CD14-positive monocyte (primary cell): ENCODE data around the gene MEIOSIN. TPM values are rescaled to one million over a fixed set of nuclear protein-coding genes. Genes with fewer than 3 reads are reported as not detected.
A peak's percentile ranks its signal among the peaks of the same experiment; 100 is the strongest.

ENCODE experiments used
- DNase-seq, 3 donors: peaks; one replicate each; pipeline ENCODE4 v3.0.0-alpha.2; 2011 to 2022
- H2AFZ ChIP-seq: 2 replicates; pipeline ENCODE4 v1.6.0; 2012; ENCODE audit warnings: mild to moderate bottlenecking, low read depth, low read length, inconsistent platforms; ENCODE audit not compliant: insufficient read depth, poor library complexity, severe bottlenecking
- H3K27ac ChIP-seq, 2 donors: 1 replicate in 1 of 2; 2 replicates in 1 of 2; pipeline ENCODE4 v1.5.1; 2012 to 2013; ENCODE audit warnings: low read length in 2 of 2, control low read depth in 1 of 2, inconsistent platforms in 1 of 2, low read depth in 1 of 2, mild to moderate bottlenecking in 1 of 2
- H3K27me3 ChIP-seq, 2 donors: one replicate each; pipeline versions ENCODE4 v1.6.0 to v1.6.1; 2011 to 2013; ENCODE audit warnings: low read length in 2 of 2; ENCODE audit not compliant: control insufficient read depth in 2 of 2, insufficient read depth in 2 of 2
- H3K36me3 ChIP-seq, 2 donors: replicated peaks in 1 of 2; 1 replicate in 1 of 2; 2 replicates in 1 of 2; pipeline versions ENCODE4 v1.5.1 to v1.6.1; 2012 to 2013; ENCODE audit warnings: low read length in 2 of 2, control low read depth in 1 of 2, inconsistent platforms in 1 of 2, mild to moderate bottlenecking in 1 of 2; ENCODE audit not compliant: insufficient read depth in 2 of 2, control insufficient read depth in 1 of 2
- H3K4me1 ChIP-seq, 2 donors: 1 replicate in 1 of 2; 2 replicates in 1 of 2; pipeline versions ENCODE4 v1.5.1 to v1.6.1; 2012 to 2013; ENCODE audit warnings: low read length in 2 of 2, control low read depth in 1 of 2, inconsistent platforms in 1 of 2, mild to moderate bottlenecking in 1 of 2, moderate library complexity in 1 of 2; ENCODE audit not compliant: insufficient read depth in 2 of 2, control insufficient read depth in 1 of 2
- H3K4me2 ChIP-seq: replicated peaks from 2 replicates; pipeline ENCODE3; 2012; ENCODE audit warnings: low read length, moderate library complexity, mild to moderate bottlenecking; ENCODE audit not compliant: poor library complexity, severe bottlenecking; ENCODE audit errors: extremely low read depth
- H3K4me3 ChIP-seq, 3 experiments: fragments of 200-600 bp in 1 of 3; sonication (generic) in 1 of 3; replicated peaks in 1 of 3; 1 replicate in 2 of 3; 2 replicates in 1 of 3; pipeline ENCODE4 v1.5.1; 2011 to 2013; ENCODE audit warnings: low read length in 3 of 3, mild to moderate bottlenecking in 3 of 3, control low read depth in 2 of 3, low read depth in 2 of 3, inconsistent platforms in 1 of 3, moderate library complexity in 1 of 3
- H3K79me2 ChIP-seq: 2 replicates; pipeline ENCODE4 v1.6.0; 2012; ENCODE audit warnings: mild to moderate bottlenecking, control low read depth, inconsistent platforms, low read length, moderate library complexity; ENCODE audit not compliant: insufficient read depth
- H3K9ac ChIP-seq: 2 replicates; pipeline ENCODE4 v1.6.0; 2017; ENCODE audit warnings: low read length, mild to moderate bottlenecking; ENCODE audit not compliant: insufficient read depth, poor library complexity, severe bottlenecking
- H3K9me3 ChIP-seq, 2 donors: replicated peaks in 1 of 2; 1 replicate in 1 of 2; 2 replicates in 1 of 2; pipeline versions ENCODE4 v1.5.1 to v1.6.1; 2012 to 2013; ENCODE audit warnings: low read length in 2 of 2, control low read depth in 1 of 2; ENCODE audit not compliant: control insufficient read depth in 1 of 2, insufficient read depth in 1 of 2
- H4K20me1 ChIP-seq: 2 replicates; pipeline ENCODE4 v1.6.0; 2012; ENCODE audit warnings: mild to moderate bottlenecking, low read length, control low read depth, moderate library complexity; ENCODE audit not compliant: insufficient read depth
- H3K27ac Mint-ChIP-seq, 7 donors: one replicate each; pipeline ENCODE4 v1.8.0; 2020; ENCODE audit warnings: mild to moderate bottlenecking in 7 of 7, mixed read lengths in 7 of 7, moderate library complexity in 6 of 7, inconsistent platforms in 2 of 7
- H3K27me3 Mint-ChIP-seq, 3 donors: one replicate each; pipeline ENCODE4 v1.8.0; 2021 to 2022; ENCODE audit warnings: low read depth in 3 of 3, mild to moderate bottlenecking in 3 of 3, mixed read lengths in 3 of 3, moderate library complexity in 3 of 3, inconsistent platforms in 1 of 3
- H3K36me3 Mint-ChIP-seq, 2 donors: one replicate each; pipeline ENCODE4 v1.8.0; 2020; ENCODE audit warnings: mixed read lengths in 2 of 2, inconsistent platforms in 1 of 2, mild to moderate bottlenecking in 1 of 2
- H3K4me1 Mint-ChIP-seq: one replicate; pipeline ENCODE4 v1.8.0; 2020; ENCODE audit warnings: mild to moderate bottlenecking, mixed read lengths
- H3K4me3 Mint-ChIP-seq, 2 donors: one replicate each; pipeline ENCODE4 v1.8.0; 2020; ENCODE audit warnings: mild to moderate bottlenecking in 2 of 2, mixed read lengths in 2 of 2, moderate library complexity in 1 of 2
- H3K9me3 Mint-ChIP-seq, 7 donors: one replicate each; pipeline ENCODE4 v1.8.0; 2020 to 2022; ENCODE audit warnings: mixed read lengths in 7 of 7, mild to moderate bottlenecking in 6 of 7, moderate library complexity in 6 of 7, inconsistent platforms in 2 of 7
- WGBS: methylation state at CpG from one replicate; pipeline ENCODE4 v1.1.5; 2013; ENCODE audit warnings: missing lambda C conversion rate; ENCODE audit not compliant: insufficient coverage; 5-methylcytosine and 5-hydroxymethylcytosine counted together
- intact Hi-C, 2 donors: fragments of 100-400 bp; cut with micrococcal nuclease; formaldehyde crosslinking; loops; one replicate each; pipeline versions ENCODE4 v1.15.0 to v1.15.1; 2023
- polyA plus RNA-seq, 3 donors: library from polyadenylated mRNA; depleted of rRNA in 1 of 3; unstranded in 2 of 3; stranded (reverse) in 1 of 3; fragments of 300-500 nt in 2 of 3; fragments of >200 nt in 1 of 3; fragmentation: Illumina TruSeq in 2 of 3; gene quantifications; 1 replicate in 2 of 3; 2 replicates in 1 of 3; pipeline ENCODE4 v1.2.3, GENCODE V29; 2012 to 2021
- TF ChIP-seq, protein P1 (sequence below): fragments of 200-600 bp; IDR thresholded peaks from one replicate; pipeline ENCODE4 v1.8.0; 2022; ENCODE audit warnings: antibody characterized with exemption, mild to moderate bottlenecking

Gene MEIOSIN
- polyA plus RNA-seq, 3 donors: not detected

DNA sequence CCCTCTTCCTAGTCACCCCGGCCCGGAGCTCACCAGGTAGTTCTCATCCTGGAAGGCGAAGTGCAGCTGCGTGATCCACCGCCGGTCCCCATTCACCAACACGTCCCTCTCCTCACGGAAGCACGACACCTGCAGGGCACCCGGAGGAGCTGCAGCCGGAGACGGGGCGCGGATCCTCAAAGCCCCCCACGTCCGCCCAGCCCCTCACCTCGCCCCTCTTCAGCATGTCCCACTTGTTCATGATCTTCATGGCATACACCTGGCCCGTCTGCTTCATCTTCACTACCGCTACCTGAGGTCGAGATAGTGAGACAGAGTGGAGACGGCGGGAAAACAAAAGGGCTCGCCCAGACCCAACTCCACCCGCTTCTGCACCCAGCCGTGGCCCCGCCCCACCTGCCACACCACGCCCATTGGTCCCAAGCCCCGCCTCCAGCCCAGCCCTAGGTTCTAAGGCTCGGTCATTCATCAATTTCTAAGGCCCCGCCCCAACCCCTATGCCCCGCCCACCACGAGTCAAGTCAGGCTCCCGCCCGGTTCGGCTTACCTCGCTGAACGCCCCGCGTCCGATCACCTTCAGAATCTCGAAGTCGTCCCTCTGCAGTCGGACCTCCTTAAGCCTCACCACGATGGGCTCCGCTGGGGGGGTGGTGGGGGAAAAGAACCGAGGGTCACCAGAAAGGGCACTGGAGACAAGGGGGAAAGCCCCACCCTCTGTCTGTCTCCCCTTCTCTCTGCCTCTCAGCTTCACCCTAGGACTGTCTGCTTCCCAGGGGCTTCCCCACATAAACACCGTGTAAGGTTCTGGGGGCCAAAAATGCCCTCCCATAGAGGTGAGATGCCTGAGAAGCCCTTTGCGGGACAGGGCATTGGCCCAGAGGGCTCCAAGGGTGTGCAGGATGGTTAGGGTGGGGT is 46.2 kb downstream of the MEIOSIN start:
- Histone ChIP-seq H3K36me3 (no peaks in the 10 kb centered on the region), H3K27ac (no peak overlapping the region), H3K4me2 (peak overlapping the region; percentile 41), H2AFZ (no peak overlapping the region), H3K27me3 (peaks cover 48 to 93% of the 10 kb centered on the region in 2 donors), H3K9ac (no peak overlapping the region), H3K79me2 (no peaks in the 10 kb centered on the region), H4K20me1 (peaks cover 80% of the 10 kb centered on the region), H3K4me3 (no peak overlapping the region), H3K9me3 (peaks cover 13 to 24% of the 10 kb centered on the region in 2 donors), H3K4me1 (peaks cover 11 to 21% of the 10 kb centered on the region in 2 donors)
- peak; percentile 20 to 53 (median 29) for DNase-seq
- intact Hi-C loops: no loop called here
- Mint-ChIP-seq H3K4me1 (peaks cover 18% of the 10 kb centered on the region), H3K27ac (peak overlapping the region in 1 of 7 donors; percentile 53), H3K4me3 (peak overlapping the region in 1 of 2 donors; percentile 94), H3K27me3 (peaks cover 84 to 100% (median 88%) of the 10 kb centered on the region in 3 donors), H3K9me3 (peaks cover 0 to 40% (median 21%) of the 10 kb centered on the region in 7 donors), H3K36me3 (peaks cover 7 to 18% of the 10 kb centered on the region in 2 donors)
- TF ChIP-seq, protein P1, sequence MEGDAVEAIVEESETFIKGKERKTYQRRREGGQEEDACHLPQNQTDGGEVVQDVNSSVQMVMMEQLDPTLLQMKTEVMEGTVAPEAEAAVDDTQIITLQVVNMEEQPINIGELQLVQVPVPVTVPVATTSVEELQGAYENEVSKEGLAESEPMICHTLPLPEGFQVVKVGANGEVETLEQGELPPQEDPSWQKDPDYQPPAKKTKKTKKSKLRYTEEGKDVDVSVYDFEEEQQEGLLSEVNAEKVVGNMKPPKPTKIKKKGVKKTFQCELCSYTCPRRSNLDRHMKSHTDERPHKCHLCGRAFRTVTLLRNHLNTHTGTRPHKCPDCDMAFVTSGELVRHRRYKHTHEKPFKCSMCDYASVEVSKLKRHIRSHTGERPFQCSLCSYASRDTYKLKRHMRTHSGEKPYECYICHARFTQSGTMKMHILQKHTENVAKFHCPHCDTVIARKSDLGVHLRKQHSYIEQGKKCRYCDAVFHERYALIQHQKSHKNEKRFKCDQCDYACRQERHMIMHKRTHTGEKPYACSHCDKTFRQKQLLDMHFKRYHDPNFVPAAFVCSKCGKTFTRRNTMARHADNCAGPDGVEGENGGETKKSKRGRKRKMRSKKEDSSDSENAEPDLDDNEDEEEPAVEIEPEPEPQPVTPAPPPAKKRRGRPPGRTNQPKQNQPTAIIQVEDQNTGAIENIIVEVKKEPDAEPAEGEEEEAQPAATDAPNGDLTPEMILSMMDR: peak; percentile 71
- under 1% methylated on average over 20 of the region's 48 CpGs for WGBS

GRCh38 chr19:45780146-45780447 is 46.9 kb downstream of the MEIOSIN start:
- Histone ChIP-seq H4K20me1 (peaks cover 86% of the 10 kb centered on the region), H3K27ac (no peak overlapping the region), H3K27me3 (peaks cover 49 to 93% of the 10 kb centered on the region in 2 donors), H3K36me3 (no peaks in the 10 kb centered on the region), H3K79me2 (no peaks in the 10 kb centered on the region), H3K4me2 (no peak overlapping the region), H3K9me3 (peaks cover 13 to 24% of the 10 kb centered on the region in 2 donors), H3K9ac (no peak overlapping the region), H3K4me1 (peaks cover 11 to 21% of the 10 kb centered on the region in 2 donors), H3K4me3 (no peak overlapping the region), H2AFZ (no peak overlapping the region)
- TF ChIP-seq, protein P1: no peak
- Mint-ChIP-seq H3K9me3 (peaks cover 0 to 40% (median 21%) of the 10 kb centered on the region in 7 donors), H3K27ac (no peak overlapping the region), H3K36me3 (peaks cover 7 to 18% of the 10 kb centered on the region in 2 donors), H3K27me3 (peaks cover 84 to 100% (median 88%) of the 10 kb centered on the region in 3 donors), H3K4me1 (peaks cover 18% of the 10 kb centered on the region), H3K4me3 (peak overlapping the region in 1 of 2 donors; percentile 94)
- WGBS: 42% methylated on average over 2 of the region's 4 CpGs
- no peak for DNase-seq
- intact Hi-C loops: no loop called here
